Measurements from ENCODE around the gene TCEA2.
"Not testable (repeated sequence)": the region's sequence is repeated elsewhere in the genome, so short reads cannot be mapped to it uniquely, and the experiment has no call there.

Gene TCEA2

GRCh38 chr20:64088586-64088985, 25.6 kb downstream of the TCEA2 start:
- peaks cover 0 to 11% (median 0%) of the 10 kb centered on the region in 5 experiments for H3K9me3 ChIP-seq (ENCODE audit: control extremely low read depth in 1 of 5, control insufficient read depth in 4 of 5, insufficient read depth in 2 of 5, low read depth in 1 of 5, low read length in 4 of 5)
- DNase-seq; H3K27me3 ChIP-seq (replicated peaks in 2 of 5; ENCODE audit: control insufficient read depth in 4 of 5, insufficient read depth in 5 of 5, low read length in 4 of 5); H3K36me3 ChIP-seq (ENCODE audit: control insufficient read depth in 4 of 4, insufficient read depth in 4 of 4, low read length in 3 of 4); H3K4me3 ChIP-seq (ENCODE audit: control insufficient read depth in 1 of 7, extremely low read depth in 1 of 7, insufficient read depth in 4 of 7, low read depth in 2 of 7, low read length in 6 of 7); POLR2A ChIA-PET; CTCF ChIA-PET; H3K27ac ChIP-seq (ENCODE audit: insufficient read depth in 1 of 2, low read depth in 1 of 2, low read length in 2 of 2, poor library complexity in 1 of 2, severe bottlenecking in 2 of 2): not testable (repeated sequence)
- peaks cover 0 to 16% (median 13%) of the 10 kb centered on the region in 4 experiments for H3K4me1 ChIP-seq (ENCODE audit: control extremely low read depth in 1 of 4, control insufficient read depth in 4 of 4, insufficient read depth in 4 of 4, low read length in 3 of 4)

- no peak for DNase-seq
- Histone ChIP-seq H3K27ac (ENCODE audit: insufficient read depth in 1 of 2, low read depth in 1 of 2, low read length in 2 of 2, poor library complexity in 1 of 2, severe bottlenecking in 2 of 2) (no peak overlapping the region), H3K4me3 (ENCODE audit: control insufficient read depth in 1 of 7, extremely low read depth in 1 of 7, insufficient read depth in 4 of 7, low read depth in 2 of 7, low read length in 6 of 7) (no peak overlapping the region), H3K36me3 (ENCODE audit: control insufficient read depth in 4 of 4, insufficient read depth in 4 of 4, low read length in 3 of 4) (peaks cover 0 to 2% (median 0%) of the 10 kb centered on the region in 4 experiments), H3K9me3 (ENCODE audit: control extremely low read depth in 1 of 5, control insufficient read depth in 4 of 5, insufficient read depth in 2 of 5, low read depth in 1 of 5, low read length in 4 of 5) (peaks cover 0 to 11% (median 0%) of the 10 kb centered on the region in 5 experiments), H3K4me1 (ENCODE audit: control extremely low read depth in 1 of 4, control insufficient read depth in 4 of 4, insufficient read depth in 4 of 4, low read length in 3 of 4) (peaks cover 0 to 3% (median 1%) of the 10 kb centered on the region in 4 experiments), H3K27me3 (replicated peaks in 2 of 5; ENCODE audit: control insufficient read depth in 4 of 5, insufficient read depth in 5 of 5, low read length in 4 of 5) (no peaks in the 10 kb centered on the region)
- POLR2A ChIA-PET, result no interaction called here
- WGBS (ENCODE audit: insufficient coverage), result 94% methylated on average over 8 of the region's 10 CpGs
- CTCF ChIA-PET, result interaction anchor here (1.2 to 1.3 kb wide), 3 partner anchors 12 to 21 kb away, joined by 3 to 4 read pairs (median 4); no protein-coding TSS in a partner anchor
These were observed 27.2 kb downstream of the TCEA2 start for GRCh38 chr20:64090165-64090564.

GRCh38 chr20:64091340-64091739, 28.3 kb downstream of the TCEA2 start:
- peaks cover 0 to 3% (median 0%) of the 10 kb centered on the region in 4 experiments for H3K4me1 ChIP-seq (ENCODE audit: control extremely low read depth in 1 of 4, control insufficient read depth in 4 of 4, insufficient read depth in 4 of 4, low read length in 3 of 4)
- no peaks in the 10 kb centered on the region for H3K27me3 ChIP-seq (replicated peaks in 2 of 5; ENCODE audit: control insufficient read depth in 4 of 5, insufficient read depth in 5 of 5, low read length in 4 of 5)
- H3K36me3 ChIP-seq (ENCODE audit: control insufficient read depth in 4 of 4, insufficient read depth in 4 of 4, low read length in 3 of 4), result peaks cover under 1 to 5% (median 3%) of the 10 kb centered on the region in 4 experiments
- ChIA-PET CTCF (interaction anchor here (0.9 to 1.3 kb wide), 2 partner anchors 11 to 19 kb away, joined by 3 to 4 read pairs; no protein-coding TSS in a partner anchor), POLR2A (no interaction called here)
- DNase-seq, result no peak
- WGBS (ENCODE audit: insufficient coverage), result 97% methylated on average over 19 of the region's 19 CpGs
- no peak overlapping the region for H3K27ac ChIP-seq (ENCODE audit: insufficient read depth in 1 of 2, low read depth in 1 of 2, low read length in 2 of 2, poor library complexity in 1 of 2, severe bottlenecking in 2 of 2)
- H3K4me3 ChIP-seq (ENCODE audit: control insufficient read depth in 1 of 7, extremely low read depth in 1 of 7, insufficient read depth in 4 of 7, low read depth in 2 of 7, low read length in 6 of 7), result no peak overlapping the region
- H3K9me3 ChIP-seq (ENCODE audit: control extremely low read depth in 1 of 5, control insufficient read depth in 4 of 5, insufficient read depth in 2 of 5, low read depth in 1 of 5, low read length in 4 of 5), result peaks cover 0 to 11% (median 0%) of the 10 kb centered on the region in 5 experiments

- DNase-seq, result no peak
- Histone ChIP-seq H3K36me3 (ENCODE audit: control insufficient read depth in 4 of 4, insufficient read depth in 4 of 4, low read length in 3 of 4) (peaks cover 2 to 9% (median 6%) of the 10 kb centered on the region in 4 experiments), H3K9me3 (ENCODE audit: control extremely low read depth in 1 of 5, control insufficient read depth in 4 of 5, insufficient read depth in 2 of 5, low read depth in 1 of 5, low read length in 4 of 5) (peaks cover 0 to 9% (median 0%) of the 10 kb centered on the region in 5 experiments), H3K27me3 (replicated peaks in 2 of 5; ENCODE audit: control insufficient read depth in 4 of 5, insufficient read depth in 5 of 5, low read length in 4 of 5) (no peaks in the 10 kb centered on the region), H3K4me1 (ENCODE audit: control extremely low read depth in 1 of 4, control insufficient read depth in 4 of 4, insufficient read depth in 4 of 4, low read length in 3 of 4) (peaks cover 0 to 3% (median 0%) of the 10 kb centered on the region in 4 experiments), H3K27ac (ENCODE audit: insufficient read depth in 1 of 2, low read depth in 1 of 2, low read length in 2 of 2, poor library complexity in 1 of 2, severe bottlenecking in 2 of 2) (no peak overlapping the region), H3K4me3 (ENCODE audit: control insufficient read depth in 1 of 7, extremely low read depth in 1 of 7, insufficient read depth in 4 of 7, low read depth in 2 of 7, low read length in 6 of 7) (no peak overlapping the region)
- ChIA-PET CTCF (interaction anchor here (0.9 kb wide), 1 partner anchor 18 kb away, joined by 3 read pairs; no protein-coding TSS in a partner anchor), POLR2A (no interaction called here)
- WGBS (ENCODE audit: insufficient coverage), result 76% methylated on average over 9 of the region's 16 CpGs
These were observed 28.8 kb downstream of the TCEA2 start for GRCh38 chr20:64091770-64092169.

GRCh38 chr20:64092258-64093012, 29.4 kb downstream of the TCEA2 start:
- DNase-seq, result no peak
- 90% methylated on average over 18 of the region's 27 CpGs for WGBS (ENCODE audit: insufficient coverage)
- ChIA-PET POLR2A (no interaction called here), CTCF (interaction anchor here (0.8 to 0.9 kb wide), 2 partner anchors 8 to 18 kb away, joined by 3 read pairs; partner anchors contain the start of gene LKAAEAR1)
- no peak overlapping the region for H3K4me3 ChIP-seq (ENCODE audit: control insufficient read depth in 1 of 7, extremely low read depth in 1 of 7, insufficient read depth in 4 of 7, low read depth in 2 of 7, low read length in 6 of 7)
- peaks cover 0 to 7% (median 0%) of the 10 kb centered on the region in 5 experiments for H3K9me3 ChIP-seq (ENCODE audit: control extremely low read depth in 1 of 5, control insufficient read depth in 4 of 5, insufficient read depth in 2 of 5, low read depth in 1 of 5, low read length in 4 of 5)
- no peaks in the 10 kb centered on the region for H3K27me3 ChIP-seq (replicated peaks in 2 of 5; ENCODE audit: control insufficient read depth in 4 of 5, insufficient read depth in 5 of 5, low read length in 4 of 5)
- H3K27ac ChIP-seq (ENCODE audit: insufficient read depth in 1 of 2, low read depth in 1 of 2, low read length in 2 of 2, poor library complexity in 1 of 2, severe bottlenecking in 2 of 2), result no peak overlapping the region
- peaks cover 2 to 16% (median 5%) of the 10 kb centered on the region in 4 experiments for H3K36me3 ChIP-seq (ENCODE audit: control insufficient read depth in 4 of 4, insufficient read depth in 4 of 4, low read length in 3 of 4)
- peaks cover 0 to 3% (median 0%) of the 10 kb centered on the region in 4 experiments for H3K4me1 ChIP-seq (ENCODE audit: control extremely low read depth in 1 of 4, control insufficient read depth in 4 of 4, insufficient read depth in 4 of 4, low read length in 3 of 4)

- ChIA-PET CTCF (interaction anchor here (0.8 kb wide), 1 partner anchor 9 kb away, joined by 3 read pairs; the partner anchor contains the start of gene LKAAEAR1), POLR2A (no interaction called here)
- Histone ChIP-seq H3K36me3 (ENCODE audit: control insufficient read depth in 4 of 4, insufficient read depth in 4 of 4, low read length in 3 of 4) (peaks cover 2 to 21% (median 7%) of the 10 kb centered on the region in 4 experiments), H3K9me3 (ENCODE audit: control extremely low read depth in 1 of 5, control insufficient read depth in 4 of 5, insufficient read depth in 2 of 5, low read depth in 1 of 5, low read length in 4 of 5) (peaks cover 0 to under 1% (median 0%) of the 10 kb centered on the region in 5 experiments), H3K27ac (ENCODE audit: insufficient read depth in 1 of 2, low read depth in 1 of 2, low read length in 2 of 2, poor library complexity in 1 of 2, severe bottlenecking in 2 of 2) (no peak overlapping the region), H3K4me1 (ENCODE audit: control extremely low read depth in 1 of 4, control insufficient read depth in 4 of 4, insufficient read depth in 4 of 4, low read length in 3 of 4) (peaks cover 0 to 3% (median 0%) of the 10 kb centered on the region in 4 experiments), H3K27me3 (replicated peaks in 2 of 5; ENCODE audit: control insufficient read depth in 4 of 5, insufficient read depth in 5 of 5, low read length in 4 of 5) (no peaks in the 10 kb centered on the region), H3K4me3 (ENCODE audit: control insufficient read depth in 1 of 7, extremely low read depth in 1 of 7, insufficient read depth in 4 of 7, low read depth in 2 of 7, low read length in 6 of 7) (no peak overlapping the region)
- DNase-seq, result no peak
- 88% methylated on average over 8 of the region's 9 CpGs for WGBS (ENCODE audit: insufficient coverage)
These were observed 30.1 kb downstream of the TCEA2 start for GRCh38 chr20:64093013-64093503.

- Histone ChIP-seq H3K36me3 (ENCODE audit: control insufficient read depth in 4 of 4, insufficient read depth in 4 of 4, low read length in 3 of 4) (peaks cover 2 to 42% (median 15%) of the 10 kb centered on the region in 4 experiments), H3K27me3 (replicated peaks in 2 of 5; ENCODE audit: control insufficient read depth in 4 of 5, insufficient read depth in 5 of 5, low read length in 4 of 5) (no peaks in the 10 kb centered on the region), H3K4me1 (ENCODE audit: control extremely low read depth in 1 of 4, control insufficient read depth in 4 of 4, insufficient read depth in 4 of 4, low read length in 3 of 4) (peaks cover 0 to 3% (median 0%) of the 10 kb centered on the region in 4 experiments), H3K4me3 (ENCODE audit: control insufficient read depth in 1 of 7, extremely low read depth in 1 of 7, insufficient read depth in 4 of 7, low read depth in 2 of 7, low read length in 6 of 7) (no peak overlapping the region), H3K27ac (ENCODE audit: insufficient read depth in 1 of 2, low read depth in 1 of 2, low read length in 2 of 2, poor library complexity in 1 of 2, severe bottlenecking in 2 of 2) (no peak overlapping the region), H3K9me3 (ENCODE audit: control extremely low read depth in 1 of 5, control insufficient read depth in 4 of 5, insufficient read depth in 2 of 5, low read depth in 1 of 5, low read length in 4 of 5) (no peaks in the 10 kb centered on the region)
- POLR2A ChIA-PET, result no interaction called here
- CTCF ChIA-PET, result interaction anchor here (0.9 to 2.2 kb wide), 3 partner anchors 10 to 24 kb away, joined by 3 to 10 read pairs (median 3); no protein-coding TSS in a partner anchor
- no peak for DNase-seq
- WGBS (ENCODE audit: insufficient coverage), result 100% methylated on average over 2 of the region's 4 CpGs
These were observed 32.5 kb downstream of the TCEA2 start for GRCh38 chr20:64095455-64095854.
